ENCODE measurements around the gene SARDH. TPM values are rescaled to one million over a fixed set of nuclear protein-coding genes. Genes with fewer than 3 reads are reported as not detected.

Gene SARDH
- total and polyA plus RNA-seq, 2 of the 8 experiments (the other 6 are each of a cell fraction or from before 2014, with no cell fraction given), result 6.4 to 7.4 TPM

GRCh38 chr9:133614678-133615077, 123.5 kb downstream of the SARDH start (continued):
- TF ChIP-seq CHD7 (IDR thresholded peaks at IDR 0.05; ENCODE audit: insufficient replicate concordance, low read length), result no peak
- no peak for TF ChIP-seq CTCF (IDR thresholded peaks at IDR 0.05; ENCODE audit: control extremely low read depth in 1 of 3, insufficient read depth in 1 of 3, low read depth in 1 of 3, low read length in 3 of 3)
- no peak for TF ChIP-seq SUZ12 (IDR thresholded peaks at IDR 0.05; ENCODE audit: low read length)
- no peak for TF ChIP-seq EP300 (IDR thresholded peaks at IDR 0.05; ENCODE audit: borderline replicate concordance in 1 of 2, low read depth in 2 of 2, low read length in 2 of 2)
- TF ChIP-seq BCL11A (IDR thresholded peaks at IDR 0.05; ENCODE audit: low read depth in 2 of 2, low read length in 2 of 2), result no peak
- TF ChIP-seq POLR2AphosphoS5 (IDR thresholded peaks at IDR 0.05; ENCODE audit: low read depth, low read length), result no peak
- no peak for TF ChIP-seq KDM1A (IDR thresholded peaks at IDR 0.05; ENCODE audit: borderline replicate concordance, low read length)
- TF ChIP-seq SP1 (IDR thresholded peaks at IDR 0.05; ENCODE audit: low read depth, low read length), result no peak
- TF ChIP-seq CBX8 (IDR thresholded peaks at IDR 0.05; ENCODE audit: borderline replicate concordance, low read depth, low read length), result no peak
